MG63 (cell line): ENCODE results near the gene GRB10. TPM values are rescaled to one million over a fixed set of nuclear protein-coding genes. Genes with fewer than 3 reads are reported as not detected.

ENCODE experiments used
- DNase-seq: peaks from one replicate; pipeline ENCODE4 v3.0.0-alpha.2; 2020
- H3K27me3 ChIP-seq: fragments of 250-450 bp; sonication (Bioruptor Pico); 2 replicates; pipeline ENCODE4 v1.5.1; 2020; ENCODE audit warnings: mild to moderate bottlenecking, moderate library complexity
- H3K36me3 ChIP-seq: fragments of 250-450 bp; sonication (Bioruptor Pico); 2 replicates; pipeline ENCODE4 v1.5.1; 2020; ENCODE audit warnings: mild to moderate bottlenecking, moderate library complexity
- H3K4me3 ChIP-seq: fragments of 250-450 bp; sonication (Bioruptor Pico); 2 replicates; pipeline ENCODE4 v1.5.1; 2020; ENCODE audit warnings: mild to moderate bottlenecking, moderate library complexity
- H3K9me3 ChIP-seq: fragments of 250-450 bp; sonication (Bioruptor Pico); 2 replicates; pipeline ENCODE4 v1.5.1; 2020; ENCODE audit warnings: mild to moderate bottlenecking, moderate library complexity
- total RNA-seq: library from RNA; depleted of rRNA; stranded (reverse); fragments of >200 nt; shearing (Covaris generic); gene quantifications from 2 replicates; pipeline ENCODE4 v1.2.3, GENCODE V29; 2014; ENCODE audit warnings: low replicate concordance; rRNA removed

The GRB10 gene
- total RNA-seq = 27.5 and 33.1 TPM in 2 replicates

- Histone ChIP-seq H3K9me3 (no peaks in the 10 kb centered on the region), H3K27me3 (no peaks in the 10 kb centered on the region), H3K4me3 (peak within 1 kb of the TSS; percentile 22; the same call in 1 of the 2 replicates), H3K36me3 (no peaks in the 10 kb centered on the region)
- DNase-seq = no peak
Observed at GRCh38 chr7:50782375-50783208, at the start of gene GRB10. Gene GRB10 (minus strand): TSS chr7:50782896. CDS start chr7:50732322, 50,574 bp downstream.

DNA sequence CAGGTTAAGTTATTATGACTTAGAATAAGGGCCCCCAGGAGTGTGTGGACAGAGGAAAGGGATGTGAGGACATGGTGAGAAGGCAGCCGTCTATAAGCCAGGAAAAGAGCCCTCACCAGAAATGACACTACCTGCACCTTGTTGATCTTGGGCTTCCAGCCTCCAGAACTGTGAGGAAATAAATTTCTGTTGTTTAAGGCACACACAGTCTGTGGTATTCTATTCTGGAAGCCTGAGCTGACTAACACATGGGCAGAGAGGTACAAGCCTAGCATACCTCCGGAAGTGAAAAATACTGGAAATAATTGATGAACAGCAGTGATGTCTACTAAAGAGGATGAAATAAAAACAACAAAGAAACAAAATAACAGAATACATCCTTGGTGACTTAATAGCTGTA lies 46.1 kb upstream of the GRB10 start:
- no peaks in the 10 kb centered on the region for H3K9me3 ChIP-seq
- H3K27me3 ChIP-seq = no peaks in the 10 kb centered on the region
- no peaks in the 10 kb centered on the region for H3K36me3 ChIP-seq
- no peak overlapping the region for H3K4me3 ChIP-seq
- no peak for DNase-seq

- DNase-seq = no peak
- Histone ChIP-seq H3K9me3 (no peaks in the 10 kb centered on the region), H3K4me3 (no peak overlapping the region), H3K36me3 (no peaks in the 10 kb centered on the region), H3K27me3 (no peaks in the 10 kb centered on the region)
Observed at GRCh38 chr7:50828116-50828515, 45.4 kb upstream of the GRB10 start.

DNA sequence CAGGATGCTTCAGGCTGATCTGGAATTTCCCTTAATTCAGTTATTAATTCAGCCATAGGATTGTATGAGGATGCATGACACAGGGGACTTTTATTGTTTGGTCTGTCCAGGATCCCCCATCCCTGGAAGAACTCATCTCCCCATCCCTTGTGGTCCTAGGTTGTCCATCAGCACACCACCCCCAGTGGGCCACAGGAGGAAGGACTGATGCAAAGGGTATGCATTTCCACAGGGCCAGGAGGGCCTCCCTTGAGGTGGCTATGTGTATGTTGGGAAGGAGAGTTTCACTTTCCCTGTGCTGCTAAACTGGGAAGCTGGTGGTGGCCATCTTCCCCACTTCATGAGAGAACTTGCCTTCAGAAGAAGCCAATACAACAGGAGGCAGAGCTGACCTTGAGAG lies 44.6 kb upstream of the GRB10 start:
- no peaks in the 10 kb centered on the region for H3K36me3 ChIP-seq
- no peaks in the 10 kb centered on the region for H3K27me3 ChIP-seq
- no peak for DNase-seq
- H3K9me3 ChIP-seq = no peaks in the 10 kb centered on the region
- no peak overlapping the region for H3K4me3 ChIP-seq

- Histone ChIP-seq H3K36me3 (no peaks in the 10 kb centered on the region), H3K4me3 (no peak overlapping the region), H3K9me3 (no peaks in the 10 kb centered on the region), H3K27me3 (no peaks in the 10 kb centered on the region)
- peak; percentile 82 for DNase-seq
Observed at GRCh38 chr7:50826371-50827172, 43.9 kb upstream of the GRB10 start.

GRCh38 chr7:50825465-50825864 lies 42.8 kb upstream of the GRB10 start:
- no peaks in the 10 kb centered on the region for H3K9me3 ChIP-seq

DNA sequence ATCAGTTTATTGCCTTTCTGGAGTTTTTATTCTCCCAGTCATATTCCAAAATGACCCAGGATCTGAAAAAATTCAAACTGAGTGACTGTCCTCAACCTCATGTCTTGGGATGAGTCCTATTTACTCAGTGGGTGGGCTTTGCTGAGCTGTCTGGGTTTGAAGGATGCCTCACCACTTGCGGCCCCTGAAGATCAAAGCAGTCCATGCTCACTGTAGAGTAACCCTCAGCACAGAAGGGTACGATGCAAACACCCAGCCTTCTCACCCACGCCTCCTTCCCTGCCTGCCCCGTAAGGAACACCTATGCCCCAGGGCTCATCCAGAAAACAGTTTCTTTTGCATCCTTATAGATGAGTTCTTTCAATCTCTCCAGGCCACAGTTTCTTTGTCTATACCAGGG lies 42.2 kb upstream of the GRB10 start:
- Histone ChIP-seq H3K4me3 (no peak overlapping the region), H3K9me3 (no peaks in the 10 kb centered on the region), H3K27me3 (no peaks in the 10 kb centered on the region), H3K36me3 (no peaks in the 10 kb centered on the region)
- no peak for DNase-seq

More at GRCh38 chr7:50825465-50825864, 42.8 kb upstream of the GRB10 start:
- H3K36me3 ChIP-seq = no peaks in the 10 kb centered on the region
- H3K27me3 ChIP-seq = no peaks in the 10 kb centered on the region
- H3K4me3 ChIP-seq = no peak overlapping the region
- no peak for DNase-seq

- no peak for DNase-seq
- Histone ChIP-seq H3K27me3 (no peaks in the 10 kb centered on the region), H3K4me3 (no peak overlapping the region), H3K9me3 (no peaks in the 10 kb centered on the region), H3K36me3 (no peaks in the 10 kb centered on the region)
Observed at GRCh38 chr7:50822706-50823105, 40.0 kb upstream of the GRB10 start.

- Histone ChIP-seq H3K4me3 (no peak overlapping the region), H3K36me3 (no peaks in the 10 kb centered on the region), H3K27me3 (no peaks in the 10 kb centered on the region), H3K9me3 (no peaks in the 10 kb centered on the region)
- DNase-seq = no peak
Observed at GRCh38 chr7:50822110-50822509, 39.4 kb upstream of the GRB10 start.

DNA sequence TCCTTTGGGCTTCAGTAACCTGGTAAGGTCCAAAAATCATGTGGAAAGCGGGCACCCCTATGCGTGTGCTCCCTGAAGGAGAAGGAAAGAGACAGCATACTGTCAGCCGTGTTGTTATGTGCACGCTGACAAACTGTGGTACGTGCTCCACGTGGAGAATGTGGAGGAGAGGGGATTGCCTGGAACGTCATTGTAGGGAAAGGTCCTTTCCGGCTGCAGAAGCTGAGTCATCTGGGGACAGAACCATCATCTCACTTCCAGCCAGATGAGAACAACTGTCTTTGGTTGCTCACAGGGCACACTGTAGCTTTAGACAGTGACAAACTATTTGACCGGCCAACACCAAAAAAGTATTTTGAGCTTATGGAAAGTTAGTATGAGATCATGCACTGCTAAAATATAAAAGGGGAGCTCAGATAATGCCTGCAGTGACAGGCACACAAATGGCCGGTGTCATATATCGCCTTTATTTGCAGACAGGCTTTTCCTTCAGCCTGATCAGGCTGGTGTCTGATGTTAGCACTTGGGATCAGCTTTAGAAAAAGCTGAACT lies 38.8 kb upstream of the GRB10 start:
- Histone ChIP-seq H3K36me3 (no peaks in the 10 kb centered on the region), H3K9me3 (no peaks in the 10 kb centered on the region), H3K4me3 (no peak overlapping the region), H3K27me3 (no peaks in the 10 kb centered on the region)
- DNase-seq = no peak

DNA sequence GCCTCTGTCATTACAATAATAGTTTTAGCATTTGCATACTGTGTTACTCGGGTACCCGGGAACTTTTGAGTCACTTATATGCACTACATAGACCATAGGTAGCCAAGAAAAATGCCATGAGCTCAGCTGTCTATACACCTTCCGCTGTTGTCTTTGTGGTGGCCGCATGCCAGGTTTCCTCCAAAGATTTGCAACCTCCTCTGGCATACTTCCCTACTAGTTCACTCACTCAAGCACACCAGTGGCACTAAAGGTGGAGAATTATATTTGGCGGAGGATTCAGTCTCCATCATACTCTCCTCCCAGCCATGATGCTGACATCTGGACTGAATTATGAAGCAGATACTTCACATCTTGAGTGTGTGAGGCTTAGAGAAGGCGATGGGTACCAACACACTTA lies 35.6 kb upstream of the GRB10 start:
- H3K9me3 ChIP-seq = no peaks in the 10 kb centered on the region
- H3K4me3 ChIP-seq = no peak overlapping the region
- no peaks in the 10 kb centered on the region for H3K27me3 ChIP-seq
- no peak for DNase-seq
- no peaks in the 10 kb centered on the region for H3K36me3 ChIP-seq

GRCh38 chr7:50817561-50817960 lies 34.9 kb upstream of the GRB10 start:
- DNase-seq = no peak
- H3K4me3 ChIP-seq = no peak overlapping the region
- no peaks in the 10 kb centered on the region for H3K9me3 ChIP-seq
- H3K27me3 ChIP-seq = no peaks in the 10 kb centered on the region
- no peaks in the 10 kb centered on the region for H3K36me3 ChIP-seq

GRCh38 chr7:50815138-50815537 lies 32.4 kb upstream of the GRB10 start:
- DNase-seq = no peak
- Histone ChIP-seq H3K9me3 (no peaks in the 10 kb centered on the region), H3K4me3 (no peak overlapping the region), H3K27me3 (no peaks in the 10 kb centered on the region), H3K36me3 (no peaks in the 10 kb centered on the region)

GRCh38 chr7:50814166-50814565 lies 31.5 kb upstream of the GRB10 start:
- Histone ChIP-seq H3K27me3 (no peaks in the 10 kb centered on the region), H3K9me3 (no peaks in the 10 kb centered on the region), H3K4me3 (no peak overlapping the region), H3K36me3 (no peaks in the 10 kb centered on the region)
- no peak for DNase-seq

- no peaks in the 10 kb centered on the region for H3K27me3 ChIP-seq
- H3K9me3 ChIP-seq = no peaks in the 10 kb centered on the region
- peak; percentile 81 for DNase-seq
- H3K4me3 ChIP-seq = no peak overlapping the region
- no peaks in the 10 kb centered on the region for H3K36me3 ChIP-seq
Observed at GRCh38 chr7:50812841-50813475, 30.3 kb upstream of the GRB10 start.

- Histone ChIP-seq H3K4me3 (no peak overlapping the region), H3K36me3 (no peaks in the 10 kb centered on the region), H3K27me3 (no peaks in the 10 kb centered on the region), H3K9me3 (no peaks in the 10 kb centered on the region)
- DNase-seq = no peak
Observed at GRCh38 chr7:50812094-50812493, 29.4 kb upstream of the GRB10 start.
